HG03064 (cell line): ENCODE data around the gene PLCG2.
"Not testable (repeated sequence)": the region's sequence is repeated elsewhere in the genome, so short reads cannot be mapped to it uniquely, and the experiment has no call there.

Experiments
- ATAC-seq: cut with Tn5 transposase; IDR thresholded peaks from one replicate; pipeline ENCODE4 v1.9.1; 2021; ENCODE audit warnings: low read depth; ENCODE audit not compliant: unreplicated experiment

The PLCG2 gene

DNA sequence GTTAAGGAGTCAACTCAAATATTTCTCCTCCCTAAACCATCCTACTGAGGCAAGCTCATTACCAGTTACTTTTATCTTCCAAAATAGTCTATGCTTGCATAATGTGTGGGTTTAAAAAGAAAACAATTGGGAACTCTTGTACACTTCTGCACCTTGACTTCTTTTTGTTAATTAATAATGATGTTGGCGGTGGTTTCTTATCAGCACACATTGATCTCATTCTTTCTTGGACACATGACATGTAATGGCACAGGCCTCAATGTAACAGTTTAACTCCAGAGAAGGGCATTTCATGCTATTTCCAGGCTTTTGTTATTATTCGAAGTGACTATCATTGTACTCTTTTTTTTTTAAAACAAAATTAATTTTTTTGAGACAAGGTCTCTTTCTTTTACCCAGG, 7.8 kb downstream of the PLCG2 start:
- ATAC-seq: no peak

- no peak for ATAC-seq
Measured at GRCh38 chr16:81787659-81788058, 8.6 kb downstream of the PLCG2 start.

GRCh38 chr16:81790277-81790676, 11.2 kb downstream of the PLCG2 start:
- ATAC-seq: no peak

DNA sequence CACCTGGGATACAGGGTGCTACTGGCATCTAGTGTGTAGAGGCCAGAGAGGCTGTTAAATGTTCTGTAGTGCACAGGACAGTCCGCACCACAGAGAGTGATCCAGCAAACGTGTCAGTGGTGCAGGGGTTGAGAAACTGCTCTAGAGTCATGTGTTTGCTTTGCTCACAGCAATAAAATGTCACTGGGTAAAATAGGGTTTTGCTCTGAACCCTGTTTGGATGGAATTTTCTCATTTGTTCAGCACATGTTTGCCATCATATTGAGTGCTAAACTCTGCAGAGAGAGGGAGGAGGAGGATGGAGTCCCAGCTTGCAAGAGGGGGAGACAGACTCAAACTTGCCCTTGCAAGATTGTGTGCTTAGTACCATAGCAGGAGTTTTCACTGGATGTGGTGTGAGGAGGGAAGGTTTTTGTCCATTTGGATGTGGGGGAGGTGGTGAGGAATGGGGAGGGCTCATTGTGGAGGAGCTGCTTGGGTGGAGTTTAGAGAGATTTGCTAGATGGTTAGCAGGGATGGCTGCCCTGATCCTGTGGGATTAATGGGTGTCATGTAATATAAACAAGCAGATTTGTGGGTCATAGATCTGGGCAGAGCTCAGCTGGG, 11.8 kb downstream of the PLCG2 start:
- no peak for ATAC-seq

DNA sequence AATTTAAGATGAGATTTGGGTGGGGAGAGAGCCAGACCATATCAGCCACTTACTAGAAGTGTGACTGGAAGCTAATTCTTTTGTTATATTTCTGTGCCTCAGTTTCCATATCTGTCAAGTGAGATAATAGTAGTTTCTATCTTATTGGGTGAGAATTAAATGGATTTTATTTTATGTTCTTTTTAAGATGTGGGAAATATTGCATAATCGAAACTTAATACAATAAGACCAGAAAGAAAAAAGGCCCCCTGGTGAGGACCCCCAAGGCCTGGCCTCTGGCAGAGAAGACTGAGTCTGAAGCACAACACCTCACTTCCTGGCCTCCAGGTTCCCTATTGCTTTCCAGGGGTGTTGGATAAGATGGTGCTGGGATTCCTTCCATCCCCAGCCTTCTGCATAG, 13.7 kb downstream of the PLCG2 start:
- no peak for ATAC-seq

- ATAC-seq: no peak
Measured at GRCh38 chr16:81795193-81795592, 16.1 kb downstream of the PLCG2 start.

DNA sequence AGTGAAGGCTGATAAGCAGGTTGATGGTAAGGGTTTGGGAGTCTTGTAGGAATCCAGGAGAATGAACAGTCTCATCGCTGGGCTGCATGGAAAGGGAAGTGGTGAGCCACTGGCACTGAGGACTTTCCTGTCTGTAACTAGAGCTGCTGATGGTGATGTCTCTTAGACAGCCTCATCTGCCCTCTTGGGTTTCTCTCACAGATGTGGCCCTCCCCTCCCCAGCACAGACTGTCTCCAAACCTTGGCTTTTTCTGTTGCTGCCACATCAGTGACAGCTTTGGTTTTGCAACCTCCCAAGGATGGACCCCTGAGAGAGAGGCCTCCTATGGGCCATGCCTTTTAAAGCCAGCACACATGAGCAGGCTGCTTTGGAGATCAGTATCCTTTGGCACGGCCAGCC, 16.9 kb downstream of the PLCG2 start:
- no peak for ATAC-seq

DNA sequence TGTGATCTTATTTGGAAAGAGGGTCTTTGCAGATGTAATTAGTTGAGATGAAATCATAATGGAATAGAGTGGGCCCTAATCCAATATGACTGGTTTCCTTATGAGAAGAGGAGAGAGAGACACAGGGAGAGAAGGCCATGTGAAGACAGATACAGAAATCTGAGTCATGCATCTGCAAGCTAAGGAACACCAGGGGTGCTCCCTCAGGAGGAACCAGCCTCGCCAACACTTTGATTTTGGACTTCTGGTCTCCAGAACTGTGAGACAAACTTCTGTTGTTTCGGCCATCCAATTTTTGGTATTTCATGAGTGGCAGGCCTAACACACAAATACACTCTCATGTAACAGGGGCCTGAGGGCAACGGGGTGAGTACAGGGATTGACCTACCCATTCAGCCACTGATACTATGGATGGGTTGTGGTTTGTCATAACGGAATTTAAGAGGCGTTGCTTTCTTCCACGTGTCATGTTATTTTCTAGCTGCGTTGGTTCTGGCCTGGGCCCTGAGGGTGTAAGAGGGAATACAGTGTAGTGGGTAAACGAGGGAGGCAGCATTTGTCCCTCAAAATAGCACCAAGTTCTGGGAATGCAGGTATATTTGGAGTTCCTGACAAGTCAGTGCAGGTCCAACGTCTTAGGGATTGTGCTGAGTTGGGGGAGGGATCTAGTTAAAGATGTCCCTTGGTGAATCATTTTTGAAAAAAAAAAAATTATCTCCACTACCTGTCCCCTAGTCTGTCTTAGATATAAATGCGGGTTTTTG, 17.7 kb downstream of the PLCG2 start:
- no peak for ATAC-seq

GRCh38 chr16:81797443-81797842, 18.4 kb downstream of the PLCG2 start:
- peak; percentile 47 for ATAC-seq

- ATAC-seq: peak; percentile 48
Measured at GRCh38 chr16:81798311-81799137, 19.4 kb downstream of the PLCG2 start.

GRCh38 chr16:81799138-81799504, 20.0 kb downstream of the PLCG2 start:
- no peak for ATAC-seq

GRCh38 chr16:81801724-81802123, 22.6 kb downstream of the PLCG2 start:
- not testable (repeated sequence) for ATAC-seq

- no peak for ATAC-seq
Measured at GRCh38 chr16:81803332-81803731, 24.2 kb downstream of the PLCG2 start.

- ATAC-seq: no peak
Measured at GRCh38 chr16:81804134-81804610, 25.1 kb downstream of the PLCG2 start.

DNA sequence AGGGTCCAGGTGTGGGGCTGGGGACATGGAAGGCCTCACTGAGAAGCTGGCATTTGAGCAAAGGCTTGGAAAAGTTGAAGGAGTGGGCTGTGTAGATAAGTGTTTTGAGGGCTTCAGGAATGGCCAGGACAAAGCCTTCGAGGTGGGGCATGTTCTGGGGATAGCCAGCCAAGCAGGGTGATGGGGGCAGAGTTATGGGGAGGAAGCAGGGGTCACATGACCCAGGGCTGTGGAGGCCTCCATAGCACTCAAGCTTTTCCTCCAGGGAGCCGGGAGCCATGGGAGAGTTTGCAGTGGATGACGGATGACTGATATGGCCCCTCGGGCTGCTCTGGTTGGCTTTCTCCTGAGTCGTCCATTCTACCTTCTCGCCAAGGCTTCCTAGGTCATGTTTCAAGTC, 27.6 kb downstream of the PLCG2 start:
- no peak for ATAC-seq

GRCh38 chr16:81807767-81808358, 28.8 kb downstream of the PLCG2 start:
- no peak for ATAC-seq

- ATAC-seq: peak; percentile 55
Measured at GRCh38 chr16:81808933-81809480, 29.9 kb downstream of the PLCG2 start.

DNA sequence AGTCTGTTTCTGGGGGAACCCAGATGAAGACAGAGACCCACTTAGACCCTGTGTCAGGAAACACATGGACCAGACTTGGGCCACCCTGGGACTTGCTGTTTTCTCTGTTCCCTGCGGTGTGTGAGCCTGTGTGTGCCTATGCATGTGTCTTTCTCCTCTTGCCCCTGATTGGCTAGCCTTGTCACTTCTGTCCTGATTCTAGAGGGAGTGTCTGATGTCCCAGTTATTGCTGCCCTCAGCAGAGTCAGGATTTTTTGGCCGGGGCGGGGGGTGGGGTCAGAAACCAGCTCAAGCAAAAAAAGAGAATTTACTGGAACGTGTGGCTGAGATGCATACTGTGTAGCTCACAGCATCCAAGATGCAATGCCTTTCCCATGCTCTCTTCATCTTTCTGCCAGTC, 30.5 kb downstream of the PLCG2 start:
- ATAC-seq: no peak

- no peak for ATAC-seq
Measured at GRCh38 chr16:81810361-81810760, 31.3 kb downstream of the PLCG2 start.

DNA sequence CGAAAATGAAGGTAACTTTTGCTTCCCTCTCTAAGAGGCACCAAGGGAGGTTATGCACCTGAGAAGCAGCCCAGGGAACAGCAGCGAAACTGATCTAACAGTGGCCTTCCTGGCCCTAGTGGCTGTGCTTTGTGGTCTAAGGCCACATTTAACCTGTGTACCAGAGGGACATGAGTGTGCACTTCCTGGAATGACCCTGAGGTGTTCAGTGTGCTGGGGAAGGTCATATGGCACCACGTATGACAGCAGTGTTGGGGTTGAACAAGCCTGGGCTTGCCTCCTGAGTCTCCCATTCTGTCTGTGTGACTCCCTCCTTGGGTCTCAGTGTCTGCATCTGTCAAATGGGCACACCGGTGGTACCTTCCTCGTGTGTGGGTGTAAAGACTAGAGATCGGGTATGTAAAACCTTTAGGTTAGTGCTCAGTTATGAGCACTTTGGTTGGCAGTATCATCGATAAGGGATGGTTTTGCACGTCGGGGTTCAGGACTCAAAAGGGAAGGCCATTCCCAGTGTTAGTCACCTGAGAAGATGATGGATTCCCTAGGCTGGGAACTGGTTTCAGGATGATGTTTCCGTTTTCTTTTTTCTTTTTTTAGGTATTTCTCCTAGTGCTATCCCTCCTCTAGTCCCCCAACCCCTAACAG, 31.9 kb downstream of the PLCG2 start:
- ATAC-seq: no peak
